SK-N-SH treated with all-trans-retinoic acid at 6 μM for 48 hours (cell line): ENCODE measurements around the gene TTC7B.

ENCODE experiments used
- PATZ1 ChIP-seq: fragments of 250-450 bp; sonication (Bioruptor Pico); IDR thresholded peaks from 2 replicates; pipeline ENCODE4 v1.8.0; 2020; ENCODE audit warnings: mild to moderate bottlenecking, moderate library complexity, borderline replicate concordance
- TOX ChIP-seq: fragments of 250-450 bp; sonication (Bioruptor Pico); IDR thresholded peaks from 2 replicates; pipeline ENCODE4 v1.8.0; 2021; ENCODE audit warnings: mild to moderate bottlenecking, moderate library complexity, borderline replicate concordance
- ZC3H10 ChIP-seq: fragments of 250-450 bp; sonication (Bioruptor Pico); IDR thresholded peaks from 2 replicates; pipeline ENCODE4 v1.5.1; 2021; ENCODE audit warnings: mild to moderate bottlenecking, moderate library complexity

DNA sequence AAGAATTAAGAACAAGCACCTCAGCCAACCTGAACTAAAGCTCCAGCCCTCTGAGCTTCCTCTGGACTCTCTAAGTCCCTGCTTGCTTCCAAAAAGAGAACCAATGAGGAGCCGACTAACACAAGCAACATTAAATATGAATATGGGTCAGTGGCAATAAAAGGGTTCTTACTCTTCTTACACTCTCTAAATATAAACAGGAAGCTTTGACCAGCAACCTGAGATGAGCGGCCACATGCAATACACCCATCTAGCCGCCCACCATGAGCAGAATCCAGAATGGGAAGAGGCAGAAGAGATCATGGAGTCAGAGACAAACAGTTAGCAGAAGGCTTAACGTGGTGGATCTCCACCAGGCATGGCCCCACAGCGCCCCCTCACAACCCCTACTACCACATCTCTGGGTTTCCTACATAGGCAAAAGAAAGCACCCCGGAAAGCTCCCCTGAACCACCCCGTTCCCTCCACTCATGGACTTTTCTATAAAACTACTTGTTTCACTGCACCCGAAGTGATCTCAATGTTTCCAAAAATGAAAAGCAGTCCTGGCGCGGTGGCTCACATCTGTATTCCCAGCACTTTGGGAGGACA, 59.4 kb downstream of the TTC7B start:
- TF ChIP-seq ZC3H10 (CRISPR knock-in tag) (no peak), TOX (CRISPR knock-in tag) (no peak), PATZ1 (CRISPR knock-in tag) (no peak)
